ENCODE results near the gene UTP25.

Gene UTP25

GRCh38 chr1:209878964-209879363, 51.2 kb downstream of the UTP25 start:
- H3K27ac ChIP-seq (ENCODE audit: low read length) = no peak overlapping the region
- no peak overlapping the region for H3K4me3 ChIP-seq (ENCODE audit: low read length)
- H3K4me1 ChIP-seq (ENCODE audit: control insufficient read depth, low read depth, low read length) = peaks cover 3% of the 10 kb centered on the region
- H3K27me3 ChIP-seq (ENCODE audit: control insufficient read depth, insufficient read depth, low read length) = no peaks in the 10 kb centered on the region
- no peaks in the 10 kb centered on the region for H3K36me3 ChIP-seq (ENCODE audit: control insufficient read depth, low read depth, low read length)
- no peak overlapping the region for H3K9ac ChIP-seq (ENCODE audit: low read length)
- no peaks in the 10 kb centered on the region for H3K9me3 ChIP-seq (ENCODE audit: control insufficient read depth, low read depth, low read length)

- Histone ChIP-seq H3K4me1 (ENCODE audit: control insufficient read depth, low read depth, low read length) (peaks cover 3% of the 10 kb centered on the region), H3K9ac (ENCODE audit: low read length) (no peak overlapping the region), H3K36me3 (ENCODE audit: control insufficient read depth, low read depth, low read length) (no peaks in the 10 kb centered on the region), H3K9me3 (ENCODE audit: control insufficient read depth, low read depth, low read length) (no peaks in the 10 kb centered on the region), H3K27me3 (ENCODE audit: control insufficient read depth, insufficient read depth, low read length) (no peaks in the 10 kb centered on the region), H3K4me3 (ENCODE audit: low read length) (no peak overlapping the region), H3K27ac (ENCODE audit: low read length) (no peak overlapping the region)
These were observed 51.8 kb downstream of the UTP25 start for GRCh38 chr1:209879539-209879938.

GRCh38 chr1:209880031-209880430, 52.3 kb downstream of the UTP25 start:
- no peak overlapping the region for H3K27ac ChIP-seq (ENCODE audit: low read length)
- no peaks in the 10 kb centered on the region for H3K27me3 ChIP-seq (ENCODE audit: control insufficient read depth, insufficient read depth, low read length)
- no peak overlapping the region for H3K9ac ChIP-seq (ENCODE audit: low read length)
- no peaks in the 10 kb centered on the region for H3K36me3 ChIP-seq (ENCODE audit: control insufficient read depth, low read depth, low read length)
- H3K4me3 ChIP-seq (ENCODE audit: low read length) = no peak overlapping the region
- peaks cover 3% of the 10 kb centered on the region for H3K4me1 ChIP-seq (ENCODE audit: control insufficient read depth, low read depth, low read length)
- H3K9me3 ChIP-seq (ENCODE audit: control insufficient read depth, low read depth, low read length) = no peaks in the 10 kb centered on the region

GRCh38 chr1:209881619-209882018, 53.8 kb downstream of the UTP25 start:
- Histone ChIP-seq H3K36me3 (ENCODE audit: control insufficient read depth, low read depth, low read length) (no peaks in the 10 kb centered on the region), H3K9me3 (ENCODE audit: control insufficient read depth, low read depth, low read length) (no peaks in the 10 kb centered on the region), H3K4me1 (ENCODE audit: control insufficient read depth, low read depth, low read length) (no peaks in the 10 kb centered on the region), H3K4me3 (ENCODE audit: low read length) (no peak overlapping the region), H3K9ac (ENCODE audit: low read length) (no peak overlapping the region), H3K27me3 (ENCODE audit: control insufficient read depth, insufficient read depth, low read length) (no peaks in the 10 kb centered on the region), H3K27ac (ENCODE audit: low read length) (no peak overlapping the region)

DNA sequence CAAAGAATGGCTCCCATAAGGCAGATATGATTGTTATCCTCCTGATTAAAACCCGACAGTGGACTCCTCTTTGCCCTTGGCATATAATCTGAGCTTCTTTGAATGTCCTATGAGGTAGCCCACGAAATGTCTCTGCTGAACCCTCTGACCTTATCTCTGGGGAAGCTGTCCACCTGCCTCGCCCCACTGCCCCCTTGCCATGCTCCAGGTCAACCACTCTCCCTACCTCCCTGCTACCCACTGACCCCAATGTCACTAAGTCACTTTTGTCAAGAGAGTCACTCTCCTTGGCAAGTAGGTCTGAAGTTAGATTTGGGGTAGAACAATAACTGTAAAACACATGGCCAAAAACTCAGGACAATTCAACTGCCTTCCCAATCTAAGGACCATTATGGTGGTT, 54.5 kb downstream of the UTP25 start:
- Histone ChIP-seq H3K4me1 (ENCODE audit: control insufficient read depth, low read depth, low read length) (no peaks in the 10 kb centered on the region), H3K9ac (ENCODE audit: low read length) (no peak overlapping the region), H3K27ac (ENCODE audit: low read length) (no peak overlapping the region), H3K9me3 (ENCODE audit: control insufficient read depth, low read depth, low read length) (no peaks in the 10 kb centered on the region), H3K4me3 (ENCODE audit: low read length) (no peak overlapping the region), H3K36me3 (ENCODE audit: control insufficient read depth, low read depth, low read length) (no peaks in the 10 kb centered on the region), H3K27me3 (ENCODE audit: control insufficient read depth, insufficient read depth, low read length) (no peaks in the 10 kb centered on the region)

- no peaks in the 10 kb centered on the region for H3K27me3 ChIP-seq (ENCODE audit: control insufficient read depth, insufficient read depth, low read length)
- no peaks in the 10 kb centered on the region for H3K36me3 ChIP-seq (ENCODE audit: control insufficient read depth, low read depth, low read length)
- no peak overlapping the region for H3K9ac ChIP-seq (ENCODE audit: low read length)
- H3K4me1 ChIP-seq (ENCODE audit: control insufficient read depth, low read depth, low read length) = no peaks in the 10 kb centered on the region
- H3K27ac ChIP-seq (ENCODE audit: low read length) = no peak overlapping the region
- no peaks in the 10 kb centered on the region for H3K9me3 ChIP-seq (ENCODE audit: control insufficient read depth, low read depth, low read length)
- H3K4me3 ChIP-seq (ENCODE audit: low read length) = no peak overlapping the region
These were observed 55.2 kb downstream of the UTP25 start for GRCh38 chr1:209882942-209883340.

- Histone ChIP-seq H3K4me3 (ENCODE audit: low read length) (no peak overlapping the region), H3K9me3 (ENCODE audit: control insufficient read depth, low read depth, low read length) (no peaks in the 10 kb centered on the region), H3K9ac (ENCODE audit: low read length) (no peak overlapping the region), H3K27me3 (ENCODE audit: control insufficient read depth, insufficient read depth, low read length) (no peaks in the 10 kb centered on the region), H3K4me1 (ENCODE audit: control insufficient read depth, low read depth, low read length) (no peaks in the 10 kb centered on the region), H3K36me3 (ENCODE audit: control insufficient read depth, low read depth, low read length) (no peaks in the 10 kb centered on the region), H3K27ac (ENCODE audit: low read length) (no peak overlapping the region)
These were observed 55.7 kb downstream of the UTP25 start for GRCh38 chr1:209883341-209883971.

DNA sequence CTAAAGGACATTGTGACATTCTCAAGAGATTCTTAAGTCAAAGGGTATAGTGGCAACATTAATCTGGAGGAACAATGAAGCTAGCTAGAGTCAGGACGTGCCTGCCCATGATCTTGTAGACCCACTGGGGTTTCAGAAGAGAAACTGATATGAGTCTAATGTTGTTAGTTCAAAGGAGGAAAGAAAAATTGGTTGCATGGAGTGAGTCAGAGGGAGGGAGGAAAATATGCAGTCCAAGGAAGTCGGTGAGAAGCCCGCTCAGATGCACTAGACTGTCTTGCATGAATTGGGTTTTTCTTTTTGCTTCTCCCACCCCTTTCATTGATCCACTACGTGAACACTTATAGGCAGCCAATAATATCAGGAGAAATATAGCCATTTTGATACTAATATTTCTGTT, 56.5 kb downstream of the UTP25 start:
- H3K9ac ChIP-seq (ENCODE audit: low read length) = no peak overlapping the region
- no peak overlapping the region for H3K27ac ChIP-seq (ENCODE audit: low read length)
- no peak overlapping the region for H3K4me3 ChIP-seq (ENCODE audit: low read length)
- H3K27me3 ChIP-seq (ENCODE audit: control insufficient read depth, insufficient read depth, low read length) = no peaks in the 10 kb centered on the region
- H3K4me1 ChIP-seq (ENCODE audit: control insufficient read depth, low read depth, low read length) = no peaks in the 10 kb centered on the region
- no peaks in the 10 kb centered on the region for H3K36me3 ChIP-seq (ENCODE audit: control insufficient read depth, low read depth, low read length)
- H3K9me3 ChIP-seq (ENCODE audit: control insufficient read depth, low read depth, low read length) = no peaks in the 10 kb centered on the region

DNA sequence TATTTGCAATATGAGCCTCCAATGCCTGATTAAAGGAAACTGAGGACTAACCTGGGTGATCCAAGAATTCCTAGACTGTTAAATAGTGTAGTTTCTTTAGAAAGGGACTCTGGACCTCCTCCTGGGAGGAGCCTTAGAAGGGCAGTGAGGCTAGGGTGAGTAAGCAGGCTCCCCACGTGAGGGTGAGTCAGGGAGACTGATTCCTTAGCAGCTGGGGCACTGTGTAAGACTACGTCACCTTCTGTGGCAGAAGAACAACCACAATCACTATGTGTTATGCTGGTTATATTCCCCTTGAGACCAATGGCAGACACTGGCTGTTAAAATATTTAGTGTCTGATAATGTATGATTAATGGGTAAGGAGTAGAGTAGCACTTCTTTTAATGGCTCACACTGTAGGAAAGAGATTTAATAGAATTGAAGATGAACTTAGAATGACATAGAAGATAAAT, 56.9 kb downstream of the UTP25 start:
- Histone ChIP-seq H3K36me3 (ENCODE audit: control insufficient read depth, low read depth, low read length) (no peaks in the 10 kb centered on the region), H3K4me1 (ENCODE audit: control insufficient read depth, low read depth, low read length) (no peaks in the 10 kb centered on the region), H3K4me3 (ENCODE audit: low read length) (no peak overlapping the region), H3K9me3 (ENCODE audit: control insufficient read depth, low read depth, low read length) (no peaks in the 10 kb centered on the region), H3K27ac (ENCODE audit: low read length) (no peak overlapping the region), H3K27me3 (ENCODE audit: control insufficient read depth, insufficient read depth, low read length) (no peaks in the 10 kb centered on the region), H3K9ac (ENCODE audit: low read length) (no peak overlapping the region)

DNA sequence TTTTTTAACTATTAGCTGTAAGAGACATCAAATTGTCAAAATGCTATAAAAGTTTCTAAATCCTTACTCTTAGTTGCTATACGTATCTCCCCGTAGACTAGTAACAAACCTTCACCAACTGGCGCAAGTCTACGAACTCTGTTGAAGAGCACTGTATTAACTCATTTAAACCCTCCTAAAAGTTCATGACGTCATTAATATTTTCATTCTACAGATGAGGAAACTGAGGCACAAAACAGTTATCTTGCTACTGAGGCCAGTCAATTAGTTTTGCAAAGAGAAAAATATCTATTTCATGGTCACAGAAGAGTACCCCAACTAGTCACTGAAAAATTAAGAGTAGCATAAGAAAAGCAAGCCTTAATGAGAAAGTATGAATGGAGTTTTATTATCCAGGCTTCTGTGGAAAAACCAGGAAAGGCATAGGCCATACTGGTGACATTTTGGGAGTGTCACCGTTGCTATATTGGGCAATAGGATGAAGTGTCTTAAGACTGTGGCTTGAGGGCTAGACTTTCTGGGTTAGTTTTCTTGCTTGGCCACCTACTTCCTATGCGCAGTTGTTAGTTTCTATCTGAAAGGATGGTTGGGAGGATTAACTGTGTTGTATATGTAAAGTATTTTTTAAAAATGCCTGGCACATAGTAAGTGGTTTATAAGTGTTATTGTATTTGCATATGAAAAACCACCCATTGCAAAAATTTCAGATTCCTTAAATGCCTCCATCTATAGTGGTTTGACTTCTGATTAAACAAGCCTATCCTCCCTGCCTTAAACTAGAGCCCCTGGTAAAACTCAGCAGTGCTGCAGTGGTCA, 57.8 kb downstream of the UTP25 start:
- H3K9ac ChIP-seq (ENCODE audit: low read length) = no peak overlapping the region

GRCh38 chr1:209886219-209886536, 58.4 kb downstream of the UTP25 start:
- no peak overlapping the region for H3K9ac ChIP-seq (ENCODE audit: low read length)
- H3K9me3 ChIP-seq (ENCODE audit: control insufficient read depth, low read depth, low read length) = no peaks in the 10 kb centered on the region
- H3K4me3 ChIP-seq (ENCODE audit: low read length) = no peak overlapping the region
- no peaks in the 10 kb centered on the region for H3K27me3 ChIP-seq (ENCODE audit: control insufficient read depth, insufficient read depth, low read length)
- H3K27ac ChIP-seq (ENCODE audit: low read length) = no peak overlapping the region
- no peaks in the 10 kb centered on the region for H3K36me3 ChIP-seq (ENCODE audit: control insufficient read depth, low read depth, low read length)
- no peaks in the 10 kb centered on the region for H3K4me1 ChIP-seq (ENCODE audit: control insufficient read depth, low read depth, low read length)

More for the DNA sequence above, 57.8 kb downstream of the UTP25 start:
- no peaks in the 10 kb centered on the region for H3K4me1 ChIP-seq (ENCODE audit: control insufficient read depth, low read depth, low read length)
- no peak overlapping the region for H3K27ac ChIP-seq (ENCODE audit: low read length)
- H3K9me3 ChIP-seq (ENCODE audit: control insufficient read depth, low read depth, low read length) = no peaks in the 10 kb centered on the region
- H3K4me3 ChIP-seq (ENCODE audit: low read length) = no peak overlapping the region
- no peaks in the 10 kb centered on the region for H3K36me3 ChIP-seq (ENCODE audit: control insufficient read depth, low read depth, low read length)
- no peaks in the 10 kb centered on the region for H3K27me3 ChIP-seq (ENCODE audit: control insufficient read depth, insufficient read depth, low read length)

Data from iPS-18a (cell line).